ENCODE measurements around the gene NUDCD3.

DNA sequence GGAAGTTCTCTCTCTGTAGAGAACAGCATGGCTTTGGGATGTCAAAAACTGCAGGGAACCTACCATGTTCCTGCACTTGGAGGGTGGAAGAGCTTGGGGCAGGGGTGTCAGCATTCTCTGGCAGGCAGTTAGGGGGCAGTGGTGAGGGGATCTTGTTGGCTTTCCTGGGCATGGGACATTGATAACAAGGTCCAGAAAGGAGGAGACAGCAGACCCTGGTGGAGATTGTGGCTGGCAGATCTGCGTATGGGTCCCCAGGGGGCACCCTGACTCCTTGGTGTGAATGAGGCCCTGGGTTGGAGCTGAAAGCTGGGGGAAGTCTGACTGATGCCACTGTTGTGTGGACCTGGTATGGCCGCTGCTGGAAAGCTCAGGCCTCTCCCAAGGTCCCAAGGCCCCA lies 142.2 kb downstream of the NUDCD3 start:
- TF ChIP-seq, protein P1, sequence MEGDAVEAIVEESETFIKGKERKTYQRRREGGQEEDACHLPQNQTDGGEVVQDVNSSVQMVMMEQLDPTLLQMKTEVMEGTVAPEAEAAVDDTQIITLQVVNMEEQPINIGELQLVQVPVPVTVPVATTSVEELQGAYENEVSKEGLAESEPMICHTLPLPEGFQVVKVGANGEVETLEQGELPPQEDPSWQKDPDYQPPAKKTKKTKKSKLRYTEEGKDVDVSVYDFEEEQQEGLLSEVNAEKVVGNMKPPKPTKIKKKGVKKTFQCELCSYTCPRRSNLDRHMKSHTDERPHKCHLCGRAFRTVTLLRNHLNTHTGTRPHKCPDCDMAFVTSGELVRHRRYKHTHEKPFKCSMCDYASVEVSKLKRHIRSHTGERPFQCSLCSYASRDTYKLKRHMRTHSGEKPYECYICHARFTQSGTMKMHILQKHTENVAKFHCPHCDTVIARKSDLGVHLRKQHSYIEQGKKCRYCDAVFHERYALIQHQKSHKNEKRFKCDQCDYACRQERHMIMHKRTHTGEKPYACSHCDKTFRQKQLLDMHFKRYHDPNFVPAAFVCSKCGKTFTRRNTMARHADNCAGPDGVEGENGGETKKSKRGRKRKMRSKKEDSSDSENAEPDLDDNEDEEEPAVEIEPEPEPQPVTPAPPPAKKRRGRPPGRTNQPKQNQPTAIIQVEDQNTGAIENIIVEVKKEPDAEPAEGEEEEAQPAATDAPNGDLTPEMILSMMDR (conservative IDR thresholded peaks at IDR 0.05; ENCODE audit: low read depth in 2 of 2): peak; percentile 57 to 68
- TF ChIP-seq EZH2phosphoT487 (IDR thresholded peaks at IDR 0.05; ENCODE audit: unreplicated experiment): no peak
